Activated naive CD4-positive, alpha-beta T cell treated with anti-CD3 and anti-CD28 coated beads, Interleukin-2, amount 50 U/mL, for 16 hours (primary cell): ENCODE measurements around the gene LEMD1.
"Not testable (repeated sequence)": the region's sequence is repeated elsewhere in the genome, so short reads cannot be mapped to it uniquely, and the experiment has no call there.

Source experiments
- DNase-seq: peaks from one replicate; pipeline ENCODE4 v3.0.0-alpha.2; 2020

Gene LEMD1

GRCh38 chr1:205379056-205379455 lies 42.8 kb downstream of the LEMD1 start:
- DNase-seq = no peak

GRCh38 chr1:205377355-205377754 lies 44.5 kb downstream of the LEMD1 start:
- DNase-seq = no peak

- no peak for DNase-seq
Observed at GRCh38 chr1:205376739-205377138, 45.1 kb downstream of the LEMD1 start.

GRCh38 chr1:205375835-205376545 lies 45.9 kb downstream of the LEMD1 start:
- no peak for DNase-seq

GRCh38 chr1:205374210-205375078 lies 47.4 kb downstream of the LEMD1 start:
- DNase-seq = no peak

- no peak for DNase-seq
Observed at GRCh38 chr1:205373798-205374175, 48.1 kb downstream of the LEMD1 start.

- DNase-seq = no peak
Observed at GRCh38 chr1:205373022-205373797, 48.6 kb downstream of the LEMD1 start.

GRCh38 chr1:205371871-205372660 lies 49.8 kb downstream of the LEMD1 start:
- DNase-seq = no peak

- no peak for DNase-seq
Observed at GRCh38 chr1:205370780-205371179, 51.1 kb downstream of the LEMD1 start.

- no peak for DNase-seq
Observed at GRCh38 chr1:205369701-205370123, 52.1 kb downstream of the LEMD1 start.

- no peak for DNase-seq
Observed at GRCh38 chr1:205368478-205368877, 53.4 kb downstream of the LEMD1 start.

- no peak for DNase-seq
Observed at GRCh38 chr1:205365945-205366463, 55.9 kb downstream of the LEMD1 start.

GRCh38 chr1:205365086-205365485 lies 56.8 kb downstream of the LEMD1 start:
- not testable (repeated sequence) for DNase-seq

- no peak for DNase-seq
Observed at GRCh38 chr1:205360891-205361290, 61.0 kb downstream of the LEMD1 start.

- no peak for DNase-seq
Observed at GRCh38 chr1:205359771-205360565, 61.9 kb downstream of the LEMD1 start.

- DNase-seq = no peak
Observed at GRCh38 chr1:205358579-205358978, 63.3 kb downstream of the LEMD1 start.

- no peak for DNase-seq
Observed at GRCh38 chr1:205357567-205357966, 64.3 kb downstream of the LEMD1 start.

- DNase-seq = no peak
Observed at GRCh38 chr1:205356440-205357139, 65.3 kb downstream of the LEMD1 start, which contains the start of gene KLHDC8A. KLHDC8A (minus strand) TSS chr1:205356922; CDS start chr1:205343604, 13,318 bp downstream.

GRCh38 chr1:205355075-205355453 lies 66.8 kb downstream of the LEMD1 start:
- no peak for DNase-seq

- DNase-seq = peak; percentile 62
Observed at GRCh38 chr1:205354259-205355074, 67.4 kb downstream of the LEMD1 start.
